HG02610 (cell line): ENCODE measurements around the gene TBX18.

Experiments
- ATAC-seq: cut with Tn5 transposase; IDR thresholded peaks from one replicate; pipeline ENCODE4 v1.9.1; 2021; ENCODE audit warnings: mild to moderate bottlenecking, moderate library complexity; ENCODE audit not compliant: unreplicated experiment

The TBX18 gene

DNA sequence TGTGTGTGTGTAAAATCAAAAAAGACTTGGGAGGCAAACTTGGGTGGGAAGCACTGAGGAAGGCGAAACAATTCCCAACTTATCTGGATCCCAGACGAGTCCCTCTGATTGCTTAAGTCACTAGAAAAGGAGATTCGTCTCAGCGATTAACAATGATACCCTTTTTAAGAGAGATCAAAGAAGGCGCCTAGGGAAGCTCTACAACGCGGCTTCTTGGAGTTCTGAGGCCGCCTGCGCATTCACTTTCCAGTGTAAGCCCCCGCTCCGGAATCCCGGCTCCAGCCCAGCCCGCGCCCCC, 8.7 kb upstream of the TBX18 start:
- no peak for ATAC-seq

DNA sequence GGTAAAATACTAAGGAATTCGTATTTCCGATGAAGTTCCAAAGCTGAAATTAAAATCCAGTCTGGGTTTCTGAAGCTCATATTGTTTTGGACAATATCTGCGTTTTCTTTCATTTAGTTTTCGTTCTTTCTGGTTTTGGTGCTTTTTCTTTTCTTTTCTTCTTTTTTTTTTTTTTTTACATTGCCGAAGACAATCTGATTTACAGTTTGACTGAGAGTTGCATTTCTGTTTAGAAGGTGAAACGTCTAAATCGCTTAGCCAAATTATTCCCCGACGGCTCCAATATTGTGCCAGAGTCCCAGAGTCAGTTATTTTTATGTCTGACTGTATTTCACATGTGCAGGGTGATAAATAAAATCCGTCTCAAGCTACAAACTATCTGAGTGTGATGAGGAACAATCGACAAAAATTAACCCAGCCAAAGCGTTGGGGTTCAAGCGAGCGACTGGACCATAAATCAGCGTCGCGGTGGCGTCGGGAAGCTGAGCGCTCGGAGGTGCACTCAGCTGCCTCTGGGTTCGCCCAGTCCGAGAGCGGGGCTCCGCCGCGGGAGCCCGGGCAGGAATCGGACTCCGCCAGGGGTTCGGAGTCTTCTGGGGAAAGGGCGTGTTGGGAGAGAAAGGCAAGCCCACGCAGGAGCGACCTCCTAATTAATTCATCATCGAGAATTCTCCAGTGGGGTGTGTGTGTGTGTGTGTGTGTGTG, 8.2 kb upstream of the TBX18 start:
- ATAC-seq, result no peak

DNA sequence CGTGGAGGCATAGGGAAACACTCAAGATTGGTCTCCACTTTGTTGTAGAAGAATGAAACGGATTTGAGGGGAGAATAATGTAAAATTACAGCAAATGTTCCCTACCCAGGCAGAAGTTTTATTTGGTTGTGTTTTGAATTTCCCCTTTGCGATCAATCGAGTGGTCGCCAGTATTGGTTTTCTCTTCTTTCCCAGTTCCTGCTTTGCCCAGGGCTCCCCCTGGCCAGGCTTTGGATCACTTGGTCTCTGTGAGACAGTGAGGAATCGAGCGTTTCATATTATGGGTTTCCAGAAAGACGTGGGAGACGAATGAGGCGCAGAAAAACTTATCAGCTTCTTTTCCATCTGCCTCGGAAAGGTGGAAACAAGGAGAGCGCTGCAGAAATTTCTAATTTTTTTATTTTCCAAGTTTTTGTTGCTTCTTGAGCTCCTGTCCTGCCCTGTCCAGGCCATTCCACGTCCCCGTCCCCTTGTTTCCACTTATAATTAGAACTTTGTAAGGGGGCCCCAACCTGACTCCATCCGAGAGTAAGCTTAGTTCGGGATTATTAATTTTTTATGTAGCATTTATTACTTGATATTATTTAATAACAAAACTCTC, 7.5 kb upstream of the TBX18 start:
- ATAC-seq, result no peak

DNA sequence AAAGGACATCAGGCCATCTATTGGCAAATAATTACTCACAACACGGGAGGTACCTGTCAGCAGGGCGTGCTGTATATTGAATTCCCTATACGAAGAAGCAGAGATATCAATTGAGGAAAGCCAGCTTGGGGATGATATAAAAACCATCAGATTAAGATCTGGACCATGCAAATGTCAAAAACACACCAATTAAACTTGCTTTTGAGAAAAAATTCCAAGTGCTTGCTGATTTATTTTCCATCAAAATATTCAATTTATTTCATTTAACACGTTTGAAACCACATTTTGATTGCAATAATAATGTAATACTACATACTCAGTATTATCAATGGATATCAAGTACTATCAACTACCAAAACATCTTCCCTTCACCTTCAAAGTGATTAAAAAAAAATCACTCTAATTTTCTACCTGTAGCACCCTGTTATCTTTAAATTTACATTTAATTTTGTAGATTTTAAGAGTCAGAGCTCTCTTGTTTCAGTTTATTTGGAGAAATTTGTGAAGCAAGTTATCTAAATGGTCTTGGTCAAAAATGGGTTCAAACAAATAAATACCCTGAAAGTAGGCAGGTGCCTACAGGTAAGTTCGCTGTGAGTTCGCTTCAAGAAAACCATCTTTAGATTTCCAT, 6.8 kb upstream of the TBX18 start:
- no peak for ATAC-seq

DNA sequence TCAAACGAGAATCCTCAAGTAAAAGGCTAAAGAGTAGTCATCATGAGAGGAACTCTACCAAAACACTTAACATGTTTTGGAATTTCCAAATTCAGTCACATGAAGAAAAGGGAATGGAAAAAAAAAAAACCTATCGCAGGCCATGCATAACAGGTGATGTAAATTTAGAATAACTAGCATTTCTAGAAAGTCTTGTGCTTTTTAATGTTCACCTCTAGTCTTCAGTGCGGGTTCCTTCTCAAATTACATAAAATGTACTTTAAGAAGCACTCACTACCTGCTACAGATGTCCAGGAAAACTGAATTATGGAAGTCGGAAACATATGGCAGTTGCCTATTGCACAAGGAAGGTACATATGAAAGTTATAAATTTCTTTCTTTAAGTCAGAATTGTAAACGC, 6.1 kb upstream of the TBX18 start:
- no peak for ATAC-seq

DNA sequence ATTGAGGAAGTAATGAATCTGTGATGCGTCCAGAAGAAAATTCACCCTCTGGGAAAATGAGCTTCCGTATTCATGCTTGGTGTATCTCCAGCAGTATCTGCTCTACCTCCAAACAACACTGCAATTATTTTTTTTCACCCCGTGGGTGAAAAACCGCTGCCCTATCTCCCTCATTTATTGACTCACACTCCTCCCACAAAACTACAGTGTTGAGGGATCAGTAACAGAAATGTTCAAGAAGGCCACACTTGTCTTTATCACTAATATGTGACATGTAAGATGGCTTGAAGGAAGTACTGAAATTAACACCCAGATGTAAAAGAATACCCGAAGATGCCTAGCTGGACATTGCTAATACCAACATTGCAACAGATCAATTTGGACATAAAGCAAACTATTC, 4.9 kb upstream of the TBX18 start:
- ATAC-seq, result no peak

DNA sequence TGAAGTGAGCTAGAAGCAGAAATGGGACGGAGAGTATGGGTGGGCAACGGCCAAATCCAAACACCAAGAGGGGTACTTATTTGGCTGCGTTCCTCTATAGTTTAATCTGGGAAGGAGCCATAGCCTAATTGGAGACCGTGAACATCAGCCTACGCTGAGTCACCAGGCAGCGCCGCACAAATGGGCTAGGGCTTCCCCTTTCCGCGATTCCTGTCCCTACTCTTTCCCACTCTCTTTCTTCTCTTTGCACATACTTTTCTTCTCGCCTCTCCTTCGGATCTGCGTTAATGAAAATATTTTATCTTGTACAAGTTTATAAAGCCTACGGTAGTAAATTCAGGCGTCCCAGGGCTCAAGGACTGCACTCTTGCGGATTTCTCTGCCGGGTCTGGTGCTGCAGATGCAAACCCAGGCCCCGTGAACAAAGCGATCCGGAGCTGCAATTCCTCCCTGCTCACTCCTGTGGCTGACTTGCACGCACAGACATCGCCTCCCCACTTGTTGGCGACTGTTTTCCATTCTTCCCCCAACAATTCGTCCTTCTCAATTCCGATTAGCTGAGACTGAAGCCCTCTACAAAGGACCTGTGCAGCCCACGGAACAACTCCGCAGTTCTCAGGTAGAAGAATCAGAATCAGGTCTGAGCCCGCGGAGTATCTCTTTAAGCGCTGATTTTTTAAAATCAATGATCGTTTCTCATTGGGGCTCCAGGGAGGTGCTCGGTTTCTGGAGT, 4.2 kb upstream of the TBX18 start:
- no peak for ATAC-seq

DNA sequence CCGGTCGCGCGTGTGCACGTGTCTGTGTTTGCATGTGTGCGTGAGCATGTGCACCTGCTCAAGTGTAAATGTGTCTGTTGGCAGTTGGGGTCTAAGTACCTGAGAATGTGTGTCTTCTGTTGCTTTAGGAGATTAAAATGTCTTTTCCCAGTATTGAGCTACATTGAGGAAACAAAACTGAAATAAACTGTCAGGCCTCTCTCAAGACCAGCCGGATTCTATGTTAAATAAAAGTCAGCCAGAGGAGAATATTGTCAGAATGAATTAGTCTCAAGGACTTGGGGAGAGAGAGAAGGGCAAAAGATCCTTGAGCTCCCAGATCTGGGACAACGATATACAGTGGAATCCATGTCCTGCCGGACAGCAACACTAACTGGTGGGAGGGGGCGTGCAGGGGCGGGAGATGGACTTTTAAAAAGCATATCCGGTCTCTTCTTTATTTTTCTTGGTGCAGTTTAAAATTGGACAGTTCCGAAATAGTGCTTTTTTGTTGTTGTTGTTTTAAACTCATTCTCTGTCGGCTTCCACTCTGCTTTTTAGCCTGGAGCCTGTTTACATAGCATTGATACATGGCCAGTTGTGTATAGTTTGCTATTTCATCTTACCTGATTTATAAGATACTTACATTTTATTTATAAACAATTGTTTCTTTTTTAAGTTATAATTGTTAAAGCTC, 3.3 kb upstream of the TBX18 start:
- ATAC-seq, result no peak

DNA sequence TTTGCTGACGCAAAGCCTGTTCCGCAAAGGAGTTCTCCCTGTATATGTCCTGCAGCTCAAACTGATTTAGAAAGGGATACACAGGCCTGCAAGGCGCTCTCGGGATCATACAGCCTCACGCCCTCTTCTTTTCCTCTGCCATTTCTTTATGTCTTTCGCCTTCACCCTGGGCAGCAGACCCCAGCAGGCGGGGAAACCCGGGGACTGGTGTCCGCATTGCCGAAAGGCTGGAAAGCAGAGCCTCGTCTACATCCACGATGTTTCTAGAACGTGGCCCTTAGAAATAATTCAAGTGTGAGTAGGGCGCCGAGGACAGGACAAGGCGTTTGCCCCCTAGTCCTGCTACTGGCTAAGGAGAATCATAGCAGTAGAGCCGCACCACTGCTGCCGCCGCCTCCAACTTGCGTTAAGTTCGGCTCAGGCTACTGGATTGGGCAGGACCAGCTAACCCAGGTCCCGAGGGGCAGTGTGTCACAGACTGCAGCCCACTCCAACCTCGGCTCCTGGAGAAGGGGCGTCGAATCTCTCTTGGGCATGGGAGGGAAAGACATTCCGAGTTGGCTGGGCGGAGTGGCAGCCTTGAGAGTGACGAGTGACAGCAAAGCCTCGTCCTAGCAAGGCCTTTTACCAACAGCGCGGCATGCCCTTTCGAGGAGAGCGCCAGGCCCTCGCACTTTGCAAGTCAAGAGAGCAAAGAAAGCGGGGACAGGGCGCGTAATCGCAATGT, 2.6 kb upstream of the TBX18 start:
- no peak for ATAC-seq

DNA sequence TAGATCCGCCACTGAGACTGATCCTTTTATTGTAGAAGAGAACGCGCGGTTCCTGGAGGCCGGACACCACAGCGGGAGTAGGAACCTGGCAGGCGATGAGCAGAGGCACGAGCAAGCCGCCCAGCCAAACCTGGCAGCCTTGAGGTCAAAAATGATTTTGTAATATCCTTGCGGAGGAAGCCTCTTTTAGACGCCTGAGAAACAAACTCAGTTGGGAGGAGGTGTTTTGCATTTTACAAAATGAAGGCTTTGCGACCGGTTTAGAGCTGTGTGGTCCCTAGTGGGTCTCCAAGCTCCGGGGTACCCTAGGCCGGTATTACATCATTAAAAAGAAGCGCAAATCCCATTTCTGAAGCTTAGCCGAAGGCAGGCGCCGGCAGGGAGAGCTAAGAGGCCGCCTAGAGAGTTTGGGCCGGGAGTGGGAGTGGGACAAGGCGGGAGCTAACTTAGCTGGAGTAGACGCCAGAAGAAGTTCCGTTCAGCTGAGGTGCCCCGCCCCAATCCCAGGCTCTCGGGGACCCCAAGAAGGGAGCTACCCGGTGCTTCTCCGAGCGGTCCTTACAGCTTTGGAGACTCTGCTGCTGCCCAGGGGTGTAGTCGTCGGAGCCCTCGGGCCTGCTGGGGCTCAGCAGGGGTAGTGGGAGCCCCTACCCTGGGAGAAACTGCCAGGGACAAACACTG, 1.9 kb upstream of the TBX18 start:
- ATAC-seq, result no peak

DNA sequence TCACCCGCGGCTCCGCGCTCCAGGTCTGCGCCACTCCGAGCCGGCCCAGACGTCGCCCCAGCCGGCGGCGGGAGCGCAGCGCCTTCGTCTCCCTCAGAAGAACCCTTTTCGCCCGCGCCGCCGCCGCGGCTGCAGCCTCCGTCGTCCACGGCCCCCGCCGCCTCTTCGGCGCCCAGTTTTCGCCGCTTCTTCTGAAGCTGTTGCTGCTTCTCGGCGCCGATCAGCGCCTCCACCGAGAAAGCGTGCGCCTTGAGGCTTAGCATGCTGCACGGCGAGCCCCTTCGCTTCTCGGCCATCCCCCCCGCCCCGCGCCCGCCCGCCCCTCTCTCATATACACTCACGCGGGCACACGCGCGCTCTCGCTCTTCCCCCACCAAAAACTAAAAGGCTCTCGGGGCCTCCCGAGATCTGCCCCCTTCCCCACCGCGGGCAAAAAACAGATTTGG, 489 bp downstream of the TBX18 start:
- no peak for ATAC-seq

DNA sequence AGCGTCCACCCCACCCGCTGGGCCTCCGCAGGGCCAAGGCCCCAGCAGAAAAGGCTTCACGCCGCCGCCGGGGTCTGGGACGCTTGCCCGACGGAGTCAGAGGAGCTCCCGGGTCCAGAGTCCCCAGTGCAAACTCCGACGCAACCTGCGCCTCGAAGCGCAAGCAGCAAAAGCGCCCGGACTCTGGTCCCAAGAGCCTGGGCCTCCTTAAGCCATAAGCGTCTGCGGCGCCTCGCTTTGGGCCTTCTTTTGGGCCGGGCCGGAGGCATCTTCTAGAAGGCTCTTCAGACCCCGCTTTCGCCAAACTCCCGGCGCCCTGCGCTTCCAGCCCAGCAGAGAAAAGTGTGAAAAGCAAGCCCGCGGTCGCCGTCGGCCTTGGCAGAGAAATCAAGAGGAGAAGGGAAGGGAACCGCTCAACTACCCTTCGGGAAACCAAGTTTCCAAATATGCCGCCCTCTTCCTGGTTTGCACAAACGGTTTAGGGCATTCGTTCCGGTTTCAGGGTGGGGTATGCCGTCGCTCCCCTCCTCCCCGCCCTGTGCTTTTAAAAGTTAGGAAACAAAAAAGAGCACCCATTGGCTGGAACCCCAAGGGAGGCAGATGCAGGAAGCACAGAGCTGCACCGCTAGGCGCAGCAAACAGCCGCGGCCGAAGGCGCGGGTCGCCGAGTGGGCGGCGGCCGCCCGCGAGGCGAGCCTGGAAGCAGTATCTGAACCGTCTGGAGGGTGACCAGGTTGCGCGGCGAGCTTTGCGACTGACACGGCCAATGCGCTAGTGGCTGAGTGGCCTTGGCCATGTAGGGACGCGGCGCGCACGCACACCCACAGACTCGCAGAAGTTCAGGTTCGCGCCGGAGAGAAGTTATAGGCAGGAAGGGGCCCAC, 1.2 kb downstream of the TBX18 start:
- ATAC-seq, result no peak

DNA sequence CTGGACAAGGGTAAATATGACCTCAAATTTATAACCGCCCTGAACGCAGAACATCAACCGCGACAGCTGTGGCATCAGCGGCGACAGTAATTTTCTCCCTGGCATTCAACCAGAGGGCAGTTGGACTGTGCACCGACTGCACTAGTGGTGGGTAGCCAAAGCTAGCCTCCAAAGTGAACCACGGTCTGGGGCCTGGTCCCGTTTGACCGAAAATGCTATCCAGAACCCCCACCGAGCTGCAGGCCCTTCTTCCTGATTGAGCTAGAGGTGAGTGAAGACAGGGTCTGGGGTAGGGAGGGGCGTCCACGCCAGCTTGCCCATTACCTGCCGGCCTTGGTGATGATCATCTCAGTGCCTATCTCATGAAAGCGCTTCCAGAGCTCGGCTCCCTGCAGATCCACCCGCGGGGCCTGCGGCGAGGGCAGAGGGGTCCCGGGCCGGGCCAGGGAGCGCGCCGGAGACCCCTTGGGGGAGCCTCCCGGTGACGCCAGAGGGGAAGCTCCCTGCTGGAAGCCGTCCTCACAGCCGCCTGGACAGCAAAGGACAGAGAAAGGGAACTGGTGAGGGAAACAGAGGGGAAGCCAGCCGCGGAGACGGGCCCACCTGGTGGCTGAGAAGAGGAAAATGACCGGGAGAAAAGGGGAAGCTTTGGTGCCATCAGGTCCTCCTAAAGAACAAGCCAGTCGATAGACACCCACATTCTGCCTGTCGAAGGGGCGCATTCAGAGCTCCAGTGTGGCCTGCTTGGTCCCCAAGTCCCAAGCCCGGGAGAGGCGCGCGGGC, 2.0 kb downstream of the TBX18 start:
- no peak for ATAC-seq

DNA sequence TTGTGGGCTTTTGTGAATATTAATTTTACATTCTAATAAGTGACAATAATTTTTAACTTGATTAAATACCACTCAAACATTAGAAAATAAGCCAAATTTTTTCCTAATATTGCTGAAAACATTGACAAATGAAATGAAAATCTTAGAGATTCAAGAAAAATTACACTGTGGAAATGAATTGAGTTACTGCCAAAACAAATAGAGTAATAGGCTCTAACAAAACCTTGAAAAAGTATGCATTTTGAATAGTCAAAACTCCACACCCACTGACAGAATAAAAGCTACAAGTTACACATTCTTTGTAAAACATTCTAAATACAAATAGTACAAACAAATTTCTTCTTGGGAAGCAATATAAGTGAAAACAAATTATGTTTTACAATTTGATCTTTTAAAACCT, 5.9 kb downstream of the TBX18 start:
- ATAC-seq, result no peak

DNA sequence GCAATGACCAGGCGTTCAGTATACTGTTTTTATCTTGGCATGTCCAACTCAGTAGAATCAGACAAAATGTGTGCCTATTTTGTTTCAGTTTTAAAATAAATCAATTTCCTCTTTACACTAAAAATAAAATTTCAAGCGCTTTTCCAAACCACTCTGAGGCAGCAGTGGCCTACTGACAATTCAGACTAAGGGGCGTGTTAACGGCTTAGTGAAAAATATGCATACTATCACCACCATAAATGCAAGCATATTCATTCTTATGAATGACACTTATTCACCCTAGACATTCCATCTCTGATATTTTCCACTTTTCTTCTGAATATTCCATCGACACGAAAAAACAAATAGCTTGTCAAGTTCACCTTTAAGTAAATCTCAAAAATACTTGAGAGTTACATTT, 7.5 kb downstream of the TBX18 start:
- ATAC-seq, result no peak

DNA sequence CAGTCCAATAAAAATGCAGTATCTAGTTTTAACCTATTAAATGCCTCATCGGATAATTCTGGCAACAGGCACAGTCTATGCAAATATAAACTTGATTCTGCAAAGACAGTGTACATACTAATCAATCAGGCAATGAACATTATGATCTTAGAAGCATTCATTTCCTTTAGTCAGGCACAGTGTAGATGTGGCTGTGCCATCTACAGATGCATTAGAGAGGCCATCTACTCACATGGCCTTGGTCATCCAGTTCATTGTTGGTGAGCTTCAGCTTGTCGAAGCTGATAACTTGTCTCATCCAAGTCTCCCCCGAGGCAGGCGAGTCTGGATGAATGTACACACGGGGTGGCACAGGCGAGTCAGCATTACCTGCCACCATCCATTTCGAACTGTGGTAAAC, 7.9 kb downstream of the TBX18 start:
- ATAC-seq, result no peak

DNA sequence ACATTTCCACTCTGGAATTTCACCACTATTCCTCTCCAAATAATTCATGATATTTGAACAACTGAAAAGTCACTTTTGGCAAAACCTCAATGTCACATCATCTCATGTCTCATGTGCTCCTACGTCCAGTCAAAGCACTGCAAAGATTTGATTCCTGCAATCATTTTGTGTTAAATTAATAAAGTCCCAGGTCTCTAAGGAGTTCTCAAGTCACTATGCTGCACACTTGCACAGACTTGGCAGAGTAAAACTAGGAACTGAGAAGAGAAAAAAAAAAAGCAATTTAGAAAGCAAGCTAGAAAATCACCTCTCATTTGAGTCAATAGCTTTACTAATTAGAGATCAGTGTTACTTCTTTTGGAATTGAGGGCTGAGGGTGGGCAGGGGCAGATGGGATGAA, 11.2 kb downstream of the TBX18 start:
- ATAC-seq, result no peak

DNA sequence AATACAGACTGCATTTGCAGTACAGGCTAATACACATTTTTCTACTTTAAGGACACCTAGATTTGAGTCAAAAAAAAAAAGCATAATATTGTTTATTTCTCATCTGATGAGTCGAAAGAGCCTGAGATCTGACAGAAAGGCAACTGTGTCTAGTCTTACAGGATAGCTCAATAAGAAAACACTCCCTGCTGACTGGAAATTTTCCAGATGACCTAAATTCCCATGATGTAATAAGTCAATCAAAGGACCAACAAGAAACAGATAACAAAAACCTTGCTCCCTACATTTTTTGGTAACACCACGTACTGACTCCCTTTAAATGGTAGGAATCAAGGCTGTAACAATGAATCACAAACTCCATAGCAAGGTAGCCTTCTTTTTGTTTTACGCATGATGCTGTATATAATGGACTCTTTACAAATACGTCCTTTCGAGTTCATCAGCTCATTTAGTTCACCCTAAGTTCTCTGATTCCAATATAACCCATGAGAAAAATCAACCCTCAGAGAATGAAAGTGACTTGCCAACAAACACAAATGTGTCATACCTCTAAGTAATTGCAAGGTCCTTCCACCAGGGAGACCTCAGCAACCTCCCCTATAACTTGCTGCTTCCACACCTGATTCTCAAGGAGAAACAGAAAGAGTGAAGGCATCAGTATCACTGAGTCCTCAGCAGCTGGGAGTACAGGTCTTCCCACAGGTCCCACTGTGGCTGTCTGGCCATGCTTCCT, 12.1 kb downstream of the TBX18 start:
- ATAC-seq, result no peak
